Amygdala (tissue), 56 donors: ENCODE data around the gene IL17REL.

Experiments used
- DNase-seq, 56 donors: peaks; one replicate each; lab custom pipeline; 2025; lab: John Stamatoyannopoulos, UW

IL17REL gene

DNA sequence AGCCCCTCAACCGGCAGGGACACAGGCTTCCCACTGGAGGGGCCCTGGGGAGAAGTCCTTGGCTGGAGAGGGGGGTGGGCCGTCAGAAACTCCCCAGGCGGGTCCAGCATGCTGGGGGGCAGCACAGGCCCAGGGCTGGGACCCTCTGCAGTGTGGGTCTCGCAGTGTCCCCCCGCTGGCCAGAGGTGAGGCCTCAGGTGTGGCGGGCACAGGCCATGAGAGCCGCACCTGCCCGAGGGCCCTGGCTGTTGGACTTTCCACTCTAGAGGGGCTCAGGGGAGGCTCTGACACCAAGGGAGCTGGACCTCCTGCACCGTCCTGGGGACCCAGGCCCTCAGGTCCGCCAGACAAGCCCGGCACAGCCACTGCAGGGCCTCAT lies 62.7 kb downstream of the IL17REL start:
- no peak for DNase-seq

DNA sequence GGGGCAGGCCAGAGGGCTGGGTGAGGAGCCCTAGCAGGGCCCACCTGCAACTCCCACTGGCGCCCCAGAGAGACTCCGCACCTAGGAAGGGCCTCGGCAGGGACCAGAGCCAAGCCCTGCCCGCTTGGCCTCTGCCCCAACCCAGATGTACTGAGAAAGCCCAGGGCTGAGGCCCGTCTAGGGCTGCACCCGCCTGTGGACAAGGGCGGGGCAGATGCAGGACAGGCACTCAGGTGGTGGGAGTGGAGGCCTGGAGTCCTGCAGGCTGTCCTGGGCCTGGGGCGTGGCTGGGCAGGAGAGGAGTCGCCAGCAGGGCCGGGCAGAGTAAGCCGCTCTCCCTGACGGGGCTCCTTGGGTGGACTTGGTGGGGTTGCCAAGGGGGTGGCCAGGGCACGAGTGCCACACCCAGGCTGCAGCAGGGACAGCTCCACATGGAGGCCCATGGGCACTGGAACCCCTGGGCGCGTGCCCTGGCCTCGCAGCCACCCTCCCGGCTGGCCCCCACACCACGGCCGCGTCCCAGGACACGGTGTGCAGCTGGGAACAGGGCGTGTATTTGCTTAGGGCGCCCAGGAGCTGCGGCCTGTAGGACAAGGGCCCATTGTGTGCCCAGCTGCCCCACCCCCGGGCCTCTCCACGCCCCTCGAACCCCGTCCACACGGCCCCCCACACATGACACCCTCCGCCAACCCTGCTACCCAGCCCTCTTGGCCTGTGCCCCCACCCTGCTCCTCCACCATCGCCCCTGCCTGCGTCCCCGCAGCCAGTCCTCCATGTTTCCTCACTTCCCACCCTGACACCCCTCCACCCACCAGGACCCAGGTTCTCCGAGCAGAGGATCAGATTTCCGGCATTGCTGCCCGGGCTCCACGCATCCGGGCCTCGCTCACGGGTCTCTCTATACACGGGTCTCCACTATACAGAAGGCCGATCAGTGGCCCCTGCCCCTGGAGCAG lies 63.3 kb downstream of the IL17REL start:
- DNase-seq, result no peak

DNA sequence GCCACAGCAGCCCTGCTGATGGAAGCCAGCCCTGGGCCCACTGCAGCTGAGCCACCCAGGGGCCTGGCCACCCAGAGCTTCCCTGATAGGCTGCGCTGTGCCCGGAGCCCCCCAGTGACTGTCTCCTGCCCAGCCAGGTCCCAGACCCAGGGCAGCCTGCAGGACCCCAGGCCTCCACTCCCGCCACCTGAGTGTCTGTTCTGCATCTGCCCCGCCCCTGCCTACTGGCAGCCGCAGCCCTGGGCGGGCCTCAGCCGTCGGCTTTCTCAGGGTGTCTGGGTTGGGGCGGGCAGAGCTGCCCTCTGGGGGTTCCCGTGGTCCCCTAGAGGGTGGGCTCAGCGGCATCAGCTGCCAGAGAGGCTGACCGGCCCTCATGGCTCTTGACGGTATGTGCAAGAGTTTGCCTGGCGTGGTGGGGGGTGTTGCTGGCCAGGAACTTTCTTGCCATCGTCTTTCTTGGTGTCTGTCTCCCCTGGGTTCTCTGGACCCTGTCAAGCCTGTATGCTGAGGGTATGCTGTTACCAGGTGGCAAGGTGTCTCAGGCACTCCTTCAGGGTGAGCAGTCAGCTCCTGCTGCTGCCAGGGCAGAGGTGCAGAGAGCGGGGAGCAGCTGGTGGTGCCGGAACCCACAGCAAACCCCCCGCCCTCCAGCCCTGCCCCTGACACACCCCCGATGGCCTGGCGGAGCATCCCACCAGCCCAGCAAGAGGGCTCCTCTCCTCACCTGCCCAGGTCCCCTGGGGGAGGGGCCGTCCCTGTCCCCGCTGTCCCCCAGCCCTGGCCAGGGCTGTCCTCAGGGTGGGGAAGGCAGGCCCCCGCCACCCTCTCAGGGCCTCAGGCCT lies 64.2 kb downstream of the IL17REL start:
- no peak for DNase-seq

DNA sequence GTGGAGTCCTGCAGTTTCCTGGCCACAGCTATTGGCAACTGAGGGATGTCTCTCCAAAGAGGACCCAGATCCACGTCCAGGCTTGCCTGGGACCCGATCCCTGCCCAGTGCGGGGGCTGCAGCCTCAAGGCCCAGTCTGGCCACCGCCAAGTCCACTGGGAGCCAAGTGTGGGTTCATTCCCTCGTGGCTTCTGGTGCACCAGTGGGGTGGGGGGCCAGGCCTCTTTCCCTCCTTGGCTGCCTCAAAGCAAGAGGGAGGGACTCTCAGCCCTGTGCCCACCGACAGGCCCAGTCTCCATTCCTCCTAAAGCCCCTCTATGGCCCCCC lies 65.3 kb downstream of the IL17REL start:
- DNase-seq, result no peak

DNA sequence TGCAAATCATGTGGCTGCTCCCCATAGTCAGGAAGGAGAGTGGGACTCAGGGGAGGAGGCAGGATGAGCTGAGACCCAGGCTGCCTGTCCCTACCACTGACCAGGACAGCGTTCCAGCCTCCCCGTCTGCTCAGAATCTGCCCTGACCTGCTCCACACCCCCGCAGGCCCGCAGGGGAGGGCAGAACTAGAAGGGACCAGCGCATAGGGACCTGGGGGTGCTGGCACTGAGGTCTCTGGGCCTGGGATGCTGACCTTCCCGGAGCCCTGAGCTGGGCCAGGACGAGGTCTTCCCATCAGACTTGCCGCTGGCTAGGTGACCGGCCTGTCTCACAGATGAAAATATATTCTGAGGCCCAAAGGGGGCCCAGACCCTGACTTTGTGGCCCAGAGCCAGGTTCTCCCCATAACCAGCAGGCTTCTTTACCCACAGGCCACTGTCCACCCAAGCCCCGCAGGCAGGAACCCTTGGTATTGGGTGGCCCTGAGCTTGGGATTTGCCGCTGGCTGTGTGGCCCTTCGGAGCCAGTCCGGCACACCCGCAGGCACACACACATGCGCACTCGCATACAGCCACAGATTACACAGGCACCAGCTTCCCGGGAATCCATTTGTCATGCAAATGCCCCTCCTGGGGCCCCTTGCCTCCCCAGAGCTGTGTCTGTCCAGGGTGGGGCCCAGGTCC lies 65.8 kb downstream of the IL17REL start:
- DNase-seq, result no peak

DNA sequence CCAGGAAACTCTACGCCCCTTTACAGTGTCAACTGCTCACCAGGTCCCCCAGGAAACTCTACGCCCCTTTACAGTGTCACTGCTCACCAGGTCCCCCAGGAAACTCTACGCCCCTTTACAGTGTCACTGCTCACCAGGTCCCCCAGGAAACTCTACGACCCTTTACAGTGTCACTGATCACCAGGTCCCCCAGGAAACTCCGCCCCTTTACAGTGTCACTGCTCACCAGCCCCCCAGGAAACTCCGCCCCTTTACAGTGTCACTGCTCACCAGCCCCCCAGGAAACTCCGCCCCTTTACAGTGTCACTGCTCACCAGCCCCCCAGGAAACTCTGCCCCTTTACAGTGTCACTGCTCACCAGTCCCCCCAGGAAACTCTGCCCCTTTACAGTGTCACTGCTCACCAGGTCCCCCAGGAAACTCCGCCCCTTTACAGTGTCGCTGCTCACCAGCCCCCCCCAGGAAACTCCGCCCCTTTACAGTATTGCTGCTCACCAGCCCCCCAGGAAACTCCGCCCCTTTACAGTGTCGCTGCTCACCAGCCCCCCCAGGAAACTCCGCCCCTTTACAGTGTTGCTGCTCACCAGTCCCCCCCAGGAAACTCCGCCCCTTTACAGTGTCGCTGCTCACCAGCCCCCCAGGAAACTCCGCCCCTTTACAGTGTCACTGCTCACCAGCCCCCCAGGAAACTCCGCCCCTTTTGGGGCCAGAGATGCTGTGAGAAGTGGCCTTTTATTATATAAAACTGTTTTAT lies 67.3 kb downstream of the IL17REL start:
- peak in 1 of 56 donors; percentile 36 for DNase-seq
